GM23338 (cell line): ENCODE results near the gene EGFL8.
A peak's percentile ranks its signal among the peaks of the same experiment; 100 is the strongest.

Source experiments
- EZH2 ChIP-seq: fragments of 200-600 bp; sonication (generic); IDR thresholded peaks from one replicate; pipeline ENCODE4 v1.8.0; 2017; ENCODE audit warnings: antibody characterized with exemption, mild to moderate bottlenecking, low read depth; ENCODE audit not compliant: unreplicated experiment
- EZH2phosphoT487 ChIP-seq: fragments of 200-600 bp; sonication (generic); IDR thresholded peaks from one replicate; pipeline ENCODE4 v1.8.1; 2018; ENCODE audit warnings: antibody characterized with exemption; ENCODE audit not compliant: unreplicated experiment
- POLR2AphosphoS5 ChIP-seq: IDR thresholded peaks from 2 replicates; pipeline ENCODE4 v1.6.1; 2016; ENCODE audit warnings: antibody characterized with exemption, low read depth
- ZNF114 ChIP-seq: fragments of 250-450 bp; sonication (Bioruptor Pico); IDR thresholded peaks from 2 replicates; pipeline ENCODE4 v1.5.0; 2020; ENCODE audit warnings: mild to moderate bottlenecking, moderate library complexity
- TF ChIP-seq, protein P1 (sequence below), 2 experiments: fragments of 200-600 bp in 1 of 2; sonication (generic) in 1 of 2; conservative IDR thresholded peaks; 2 replicates each; pipeline versions ENCODE4 v1.5.1 to v1.6.1; 2016 to 2017; ENCODE audit warnings: antibody characterized with exemption in 2 of 2, low read depth in 2 of 2, mild to moderate bottlenecking in 2 of 2, moderate library complexity in 1 of 2
- TF ChIP-seq, protein P2 (sequence below): IDR thresholded peaks from 2 replicates; pipeline ENCODE4 v1.6.1; 2016; ENCODE audit warnings: antibody characterized with exemption
- TF ChIP-seq, protein P3 (sequence below): IDR thresholded peaks from one replicate; pipeline ENCODE4 v1.6.1; 2018; ENCODE audit warnings: antibody characterized with exemption; ENCODE audit not compliant: unreplicated experiment

DNA sequence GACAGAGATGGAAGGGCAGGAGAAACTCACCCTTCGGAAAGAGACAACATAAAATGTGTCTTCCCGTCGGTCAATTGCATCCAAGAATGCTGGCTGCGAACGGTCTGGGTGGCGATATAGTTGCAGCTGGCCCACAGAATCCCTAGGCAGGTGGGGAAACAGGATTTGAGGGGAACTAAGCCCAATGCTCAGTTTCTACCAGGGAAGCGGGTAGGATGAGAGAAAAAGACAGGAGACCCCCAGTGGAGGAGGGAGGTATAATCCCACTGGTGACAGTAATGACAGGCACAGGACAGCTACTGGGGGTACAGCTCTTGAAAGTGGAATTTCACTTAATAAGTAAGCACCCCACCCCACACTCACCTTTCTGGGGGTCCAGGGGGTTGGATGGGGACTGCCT, 47.7 kb upstream of the EGFL8 start:
- TF ChIP-seq EZH2phosphoT487 (no peak), EZH2 (no peak), POLR2AphosphoS5 (no peak), ZNF114 (CRISPR knock-in tag) (no peak)
- TF ChIP-seq, protein P1, sequence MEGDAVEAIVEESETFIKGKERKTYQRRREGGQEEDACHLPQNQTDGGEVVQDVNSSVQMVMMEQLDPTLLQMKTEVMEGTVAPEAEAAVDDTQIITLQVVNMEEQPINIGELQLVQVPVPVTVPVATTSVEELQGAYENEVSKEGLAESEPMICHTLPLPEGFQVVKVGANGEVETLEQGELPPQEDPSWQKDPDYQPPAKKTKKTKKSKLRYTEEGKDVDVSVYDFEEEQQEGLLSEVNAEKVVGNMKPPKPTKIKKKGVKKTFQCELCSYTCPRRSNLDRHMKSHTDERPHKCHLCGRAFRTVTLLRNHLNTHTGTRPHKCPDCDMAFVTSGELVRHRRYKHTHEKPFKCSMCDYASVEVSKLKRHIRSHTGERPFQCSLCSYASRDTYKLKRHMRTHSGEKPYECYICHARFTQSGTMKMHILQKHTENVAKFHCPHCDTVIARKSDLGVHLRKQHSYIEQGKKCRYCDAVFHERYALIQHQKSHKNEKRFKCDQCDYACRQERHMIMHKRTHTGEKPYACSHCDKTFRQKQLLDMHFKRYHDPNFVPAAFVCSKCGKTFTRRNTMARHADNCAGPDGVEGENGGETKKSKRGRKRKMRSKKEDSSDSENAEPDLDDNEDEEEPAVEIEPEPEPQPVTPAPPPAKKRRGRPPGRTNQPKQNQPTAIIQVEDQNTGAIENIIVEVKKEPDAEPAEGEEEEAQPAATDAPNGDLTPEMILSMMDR (conservative IDR thresholded peaks at IDR 0.05; ENCODE audit: low read depth in 2 of 2): peak; percentile 46 to 53
- TF ChIP-seq, protein P2, sequence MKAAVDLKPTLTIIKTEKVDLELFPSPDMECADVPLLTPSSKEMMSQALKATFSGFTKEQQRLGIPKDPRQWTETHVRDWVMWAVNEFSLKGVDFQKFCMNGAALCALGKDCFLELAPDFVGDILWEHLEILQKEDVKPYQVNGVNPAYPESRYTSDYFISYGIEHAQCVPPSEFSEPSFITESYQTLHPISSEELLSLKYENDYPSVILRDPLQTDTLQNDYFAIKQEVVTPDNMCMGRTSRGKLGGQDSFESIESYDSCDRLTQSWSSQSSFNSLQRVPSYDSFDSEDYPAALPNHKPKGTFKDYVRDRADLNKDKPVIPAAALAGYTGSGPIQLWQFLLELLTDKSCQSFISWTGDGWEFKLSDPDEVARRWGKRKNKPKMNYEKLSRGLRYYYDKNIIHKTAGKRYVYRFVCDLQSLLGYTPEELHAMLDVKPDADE: no peak
- TF ChIP-seq, protein P3, sequence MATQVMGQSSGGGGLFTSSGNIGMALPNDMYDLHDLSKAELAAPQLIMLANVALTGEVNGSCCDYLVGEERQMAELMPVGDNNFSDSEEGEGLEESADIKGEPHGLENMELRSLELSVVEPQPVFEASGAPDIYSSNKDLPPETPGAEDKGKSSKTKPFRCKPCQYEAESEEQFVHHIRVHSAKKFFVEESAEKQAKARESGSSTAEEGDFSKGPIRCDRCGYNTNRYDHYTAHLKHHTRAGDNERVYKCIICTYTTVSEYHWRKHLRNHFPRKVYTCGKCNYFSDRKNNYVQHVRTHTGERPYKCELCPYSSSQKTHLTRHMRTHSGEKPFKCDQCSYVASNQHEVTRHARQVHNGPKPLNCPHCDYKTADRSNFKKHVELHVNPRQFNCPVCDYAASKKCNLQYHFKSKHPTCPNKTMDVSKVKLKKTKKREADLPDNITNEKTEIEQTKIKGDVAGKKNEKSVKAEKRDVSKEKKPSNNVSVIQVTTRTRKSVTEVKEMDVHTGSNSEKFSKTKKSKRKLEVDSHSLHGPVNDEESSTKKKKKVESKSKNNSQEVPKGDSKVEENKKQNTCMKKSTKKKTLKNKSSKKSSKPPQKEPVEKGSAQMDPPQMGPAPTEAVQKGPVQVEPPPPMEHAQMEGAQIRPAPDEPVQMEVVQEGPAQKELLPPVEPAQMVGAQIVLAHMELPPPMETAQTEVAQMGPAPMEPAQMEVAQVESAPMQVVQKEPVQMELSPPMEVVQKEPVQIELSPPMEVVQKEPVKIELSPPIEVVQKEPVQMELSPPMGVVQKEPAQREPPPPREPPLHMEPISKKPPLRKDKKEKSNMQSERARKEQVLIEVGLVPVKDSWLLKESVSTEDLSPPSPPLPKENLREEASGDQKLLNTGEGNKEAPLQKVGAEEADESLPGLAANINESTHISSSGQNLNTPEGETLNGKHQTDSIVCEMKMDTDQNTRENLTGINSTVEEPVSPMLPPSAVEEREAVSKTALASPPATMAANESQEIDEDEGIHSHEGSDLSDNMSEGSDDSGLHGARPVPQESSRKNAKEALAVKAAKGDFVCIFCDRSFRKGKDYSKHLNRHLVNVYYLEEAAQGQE: no peak
